ENCODE results near the gene ABHD13. TPM values are rescaled to one million over a fixed set of nuclear protein-coding genes. Genes with fewer than 3 reads are reported as not detected.
A peak's percentile ranks its signal among the peaks of the same experiment; 100 is the strongest.

ABHD13 gene
- total RNA-seq, 2 donors from 2014 or later, result 5.9 to 9.6 TPM

DNA sequence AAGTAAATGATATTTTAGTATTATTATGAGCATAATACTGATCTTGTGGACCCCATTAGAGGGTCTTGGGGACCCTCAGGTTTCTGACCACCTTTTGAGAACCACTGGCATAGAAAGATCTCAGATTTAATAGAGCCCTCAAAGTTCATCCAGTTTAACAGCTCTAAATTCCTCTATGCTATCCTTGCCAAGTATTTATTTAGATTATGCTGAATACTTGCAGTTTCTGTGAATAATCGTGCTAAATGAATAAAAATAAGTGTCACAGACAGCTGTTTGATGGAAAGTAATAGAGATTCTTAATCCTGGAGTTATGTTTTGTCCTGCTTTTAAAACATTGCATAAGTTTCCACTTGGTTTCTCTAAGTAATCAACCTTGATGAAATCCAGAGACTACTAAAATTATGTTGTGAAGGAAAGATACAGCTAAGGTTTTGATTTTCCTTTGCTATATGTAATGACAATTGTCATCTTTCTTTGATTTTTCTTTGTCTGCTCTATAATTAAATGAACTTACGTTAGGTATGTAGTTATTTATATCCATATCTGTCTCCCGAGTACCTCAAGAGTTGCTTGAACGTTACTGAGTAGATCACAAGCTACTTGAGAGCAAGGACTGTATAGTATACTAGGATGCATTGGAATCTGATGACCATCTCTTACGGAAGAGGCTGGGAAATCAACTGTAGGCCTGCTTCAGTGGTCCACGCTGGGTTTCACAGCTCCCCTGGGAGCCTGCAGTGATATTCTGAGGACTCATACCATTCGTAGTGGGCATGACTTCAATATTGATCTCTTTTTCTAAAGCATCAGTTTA, 5.7 kb downstream of the ABHD13 start:
- DNase-seq, result no peak
- no peak overlapping the region for H3K27ac ChIP-seq
- H3K27me3 ChIP-seq, result no peaks in the 10 kb centered on the region
- no peaks in the 10 kb centered on the region for H3K9me3 ChIP-seq
- H3K9ac ChIP-seq (ENCODE audit: low read depth in 2 of 2, low read length in 2 of 2), result no peak overlapping the region
- peaks cover 6% of the 10 kb centered on the region for H3K4me1 ChIP-seq
- TF ChIP-seq, protein P1, sequence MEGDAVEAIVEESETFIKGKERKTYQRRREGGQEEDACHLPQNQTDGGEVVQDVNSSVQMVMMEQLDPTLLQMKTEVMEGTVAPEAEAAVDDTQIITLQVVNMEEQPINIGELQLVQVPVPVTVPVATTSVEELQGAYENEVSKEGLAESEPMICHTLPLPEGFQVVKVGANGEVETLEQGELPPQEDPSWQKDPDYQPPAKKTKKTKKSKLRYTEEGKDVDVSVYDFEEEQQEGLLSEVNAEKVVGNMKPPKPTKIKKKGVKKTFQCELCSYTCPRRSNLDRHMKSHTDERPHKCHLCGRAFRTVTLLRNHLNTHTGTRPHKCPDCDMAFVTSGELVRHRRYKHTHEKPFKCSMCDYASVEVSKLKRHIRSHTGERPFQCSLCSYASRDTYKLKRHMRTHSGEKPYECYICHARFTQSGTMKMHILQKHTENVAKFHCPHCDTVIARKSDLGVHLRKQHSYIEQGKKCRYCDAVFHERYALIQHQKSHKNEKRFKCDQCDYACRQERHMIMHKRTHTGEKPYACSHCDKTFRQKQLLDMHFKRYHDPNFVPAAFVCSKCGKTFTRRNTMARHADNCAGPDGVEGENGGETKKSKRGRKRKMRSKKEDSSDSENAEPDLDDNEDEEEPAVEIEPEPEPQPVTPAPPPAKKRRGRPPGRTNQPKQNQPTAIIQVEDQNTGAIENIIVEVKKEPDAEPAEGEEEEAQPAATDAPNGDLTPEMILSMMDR (IDR thresholded peaks at IDR 0.05), result no peak
- intact Hi-C loops (cut with DNase I), result no loop called here
- no peaks in the 10 kb centered on the region for H3K36me3 ChIP-seq
- no peak overlapping the region for H3K4me3 ChIP-seq

DNA sequence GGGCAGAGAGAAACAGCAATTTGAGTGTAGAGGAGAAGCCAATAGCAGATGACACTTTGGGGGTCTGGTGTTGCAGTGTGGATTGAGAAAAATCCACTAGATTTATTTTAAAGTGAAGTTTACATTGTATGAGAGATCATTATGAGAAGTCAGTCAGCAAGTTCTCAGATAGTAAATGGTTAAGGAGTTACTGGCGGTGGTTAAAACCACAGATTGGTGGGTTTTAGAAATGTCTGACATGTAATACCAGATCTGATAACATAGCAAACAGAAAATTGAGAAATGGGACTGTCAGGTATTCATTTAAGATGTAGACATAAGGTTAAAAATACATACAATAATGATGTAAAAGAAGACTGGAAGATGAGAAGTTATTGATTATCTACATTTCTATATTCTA, 7.2 kb downstream of the ABHD13 start:
- DNase-seq, result no peak
- Histone ChIP-seq H3K4me1 (peaks cover 2% of the 10 kb centered on the region), H3K27me3 (no peaks in the 10 kb centered on the region), H3K27ac (no peak overlapping the region), H3K36me3 (no peaks in the 10 kb centered on the region), H3K9ac (ENCODE audit: low read depth in 2 of 2, low read length in 2 of 2) (no peak overlapping the region), H3K4me3 (no peak overlapping the region), H3K9me3 (no peaks in the 10 kb centered on the region)
- TF ChIP-seq, protein P1 (IDR thresholded peaks at IDR 0.05), result no peak
- intact Hi-C loops (cut with DNase I), result no loop called here

DNA sequence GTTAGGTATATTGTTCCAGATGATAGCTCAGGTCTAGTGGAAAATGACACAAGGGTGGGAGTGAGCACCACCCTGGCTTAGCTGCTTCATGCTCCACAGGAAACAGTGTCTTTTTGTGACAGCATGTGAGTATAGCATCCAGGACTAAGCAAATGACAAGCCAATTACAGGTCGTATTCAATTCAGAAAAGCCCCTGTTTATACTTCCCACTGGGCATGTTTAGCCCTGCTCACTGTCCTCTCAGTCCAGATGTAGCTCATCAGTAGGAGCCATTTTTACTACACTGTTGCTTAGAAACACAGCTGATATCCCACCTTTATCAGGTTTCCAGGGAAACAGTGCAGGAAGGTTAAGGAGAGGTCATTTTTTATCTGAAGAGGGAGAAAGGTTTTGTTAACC, 8.0 kb downstream of the ABHD13 start:
- Histone ChIP-seq H3K27ac (no peak overlapping the region), H3K4me3 (no peak overlapping the region), H3K9ac (ENCODE audit: low read depth in 2 of 2, low read length in 2 of 2) (no peak overlapping the region), H3K9me3 (no peaks in the 10 kb centered on the region), H3K27me3 (no peaks in the 10 kb centered on the region), H3K4me1 (no peaks in the 10 kb centered on the region), H3K36me3 (no peaks in the 10 kb centered on the region)
- intact Hi-C loops (cut with DNase I), result no loop called here
- no peak for DNase-seq
- TF ChIP-seq, protein P1 (IDR thresholded peaks at IDR 0.05), result no peak

DNA sequence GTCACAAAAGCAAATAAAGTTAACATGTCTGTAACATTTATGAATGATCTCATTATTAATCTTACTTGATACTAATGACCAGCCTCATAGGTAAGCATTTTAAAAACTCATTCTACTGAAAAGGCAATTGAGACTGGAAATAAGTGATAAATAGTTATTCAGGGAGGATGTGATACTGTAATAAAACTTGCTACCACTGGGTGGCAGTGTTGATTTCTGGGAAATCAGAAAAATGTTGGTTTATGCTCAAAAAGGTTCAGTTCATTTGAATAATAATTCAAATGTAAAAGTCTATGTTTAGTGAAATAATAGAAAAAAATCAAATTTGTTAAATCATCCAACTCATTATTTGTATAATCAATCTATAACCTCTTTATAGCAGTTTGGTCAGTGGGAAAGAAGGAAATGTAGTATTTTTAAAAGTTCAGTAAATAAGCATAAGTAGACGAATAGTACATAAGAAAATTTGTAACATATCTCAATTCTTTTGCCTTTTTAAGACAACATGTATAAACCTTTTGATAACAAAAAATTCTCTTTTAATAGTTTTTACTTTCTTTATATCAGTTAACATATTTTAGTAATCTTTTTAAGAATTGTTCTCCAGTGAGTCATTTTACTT, 9.6 kb downstream of the ABHD13 start:
- H3K9me3 ChIP-seq, result no peaks in the 10 kb centered on the region
- H3K27ac ChIP-seq, result no peak overlapping the region
- no peaks in the 10 kb centered on the region for H3K4me1 ChIP-seq
- H3K9ac ChIP-seq (ENCODE audit: low read depth in 2 of 2, low read length in 2 of 2), result no peak overlapping the region
- H3K27me3 ChIP-seq, result no peaks in the 10 kb centered on the region
- H3K36me3 ChIP-seq, result no peaks in the 10 kb centered on the region
- H3K4me3 ChIP-seq, result no peak overlapping the region
- DNase-seq, result peak; percentile 27
- intact Hi-C loops (cut with DNase I), result no loop called here
- TF ChIP-seq, protein P1 (IDR thresholded peaks at IDR 0.05), result peak; percentile 87

DNA sequence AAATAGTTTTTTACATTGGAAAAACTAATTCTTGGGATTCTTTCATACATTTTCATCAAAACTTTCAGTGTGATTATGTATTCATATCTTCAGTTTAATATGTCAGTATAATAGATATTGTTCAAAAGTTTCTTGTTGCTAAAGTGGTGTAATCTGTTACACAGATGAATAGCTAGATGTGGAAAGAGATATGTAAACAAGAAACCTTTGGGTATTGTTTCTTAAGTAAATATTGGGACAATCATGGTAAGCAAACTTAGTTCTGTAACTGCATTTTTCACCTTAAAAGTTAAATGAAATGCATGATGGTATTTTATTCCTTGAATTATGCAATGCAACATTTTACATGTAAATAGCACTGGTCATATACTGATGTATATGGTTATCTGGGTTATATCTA, 12.2 kb downstream of the ABHD13 start:
- Histone ChIP-seq H3K27me3 (no peaks in the 10 kb centered on the region), H3K4me1 (no peaks in the 10 kb centered on the region), H3K9ac (ENCODE audit: low read depth in 2 of 2, low read length in 2 of 2) (no peak overlapping the region), H3K27ac (no peak overlapping the region), H3K36me3 (no peaks in the 10 kb centered on the region), H3K9me3 (no peaks in the 10 kb centered on the region), H3K4me3 (no peak overlapping the region)
- TF ChIP-seq, protein P1 (IDR thresholded peaks at IDR 0.05), result no peak
- intact Hi-C loops (cut with DNase I), result no loop called here
- DNase-seq, result no peak

Data from colonic mucosa (tissue), 4 donors.